VCaP (cell line): ENCODE data around the gene CXCL10.

Source experiments
- H3K27ac ChIP-seq: fragments of 450-650 bp; 2 replicates; pipeline ENCODE4 v1.5.1; 2017
- TF ChIP-seq, protein P1 (sequence below): fragments of 450-650 bp; conservative IDR thresholded peaks from 2 replicates; pipeline ENCODE4 v1.5.1; 2017; ENCODE audit warnings: mild to moderate bottlenecking, moderate library complexity

Gene CXCL10

DNA sequence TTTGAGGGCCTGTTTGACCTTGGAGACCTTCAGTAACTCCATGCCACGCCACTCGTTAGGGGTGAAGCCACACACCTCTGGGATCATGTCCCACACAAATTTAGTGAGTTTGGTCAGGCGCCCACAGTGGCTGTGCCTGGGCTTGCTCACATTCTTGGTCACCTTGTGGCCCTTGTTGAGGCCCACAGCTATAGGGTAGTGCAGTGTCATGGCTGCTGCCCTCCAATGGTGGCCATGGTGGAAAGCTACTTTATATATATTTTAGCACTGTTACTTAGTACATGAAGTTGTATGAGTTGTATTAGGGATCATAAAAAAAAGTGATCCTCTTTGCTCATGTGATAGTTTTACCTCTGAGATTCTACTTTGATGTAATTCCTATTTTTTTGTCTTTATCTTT lies 13.6 kb upstream of the CXCL10 start:
- TF ChIP-seq, protein P1, sequence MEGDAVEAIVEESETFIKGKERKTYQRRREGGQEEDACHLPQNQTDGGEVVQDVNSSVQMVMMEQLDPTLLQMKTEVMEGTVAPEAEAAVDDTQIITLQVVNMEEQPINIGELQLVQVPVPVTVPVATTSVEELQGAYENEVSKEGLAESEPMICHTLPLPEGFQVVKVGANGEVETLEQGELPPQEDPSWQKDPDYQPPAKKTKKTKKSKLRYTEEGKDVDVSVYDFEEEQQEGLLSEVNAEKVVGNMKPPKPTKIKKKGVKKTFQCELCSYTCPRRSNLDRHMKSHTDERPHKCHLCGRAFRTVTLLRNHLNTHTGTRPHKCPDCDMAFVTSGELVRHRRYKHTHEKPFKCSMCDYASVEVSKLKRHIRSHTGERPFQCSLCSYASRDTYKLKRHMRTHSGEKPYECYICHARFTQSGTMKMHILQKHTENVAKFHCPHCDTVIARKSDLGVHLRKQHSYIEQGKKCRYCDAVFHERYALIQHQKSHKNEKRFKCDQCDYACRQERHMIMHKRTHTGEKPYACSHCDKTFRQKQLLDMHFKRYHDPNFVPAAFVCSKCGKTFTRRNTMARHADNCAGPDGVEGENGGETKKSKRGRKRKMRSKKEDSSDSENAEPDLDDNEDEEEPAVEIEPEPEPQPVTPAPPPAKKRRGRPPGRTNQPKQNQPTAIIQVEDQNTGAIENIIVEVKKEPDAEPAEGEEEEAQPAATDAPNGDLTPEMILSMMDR = no peak
- peak overlapping the region; percentile 78 for H3K27ac ChIP-seq

DNA sequence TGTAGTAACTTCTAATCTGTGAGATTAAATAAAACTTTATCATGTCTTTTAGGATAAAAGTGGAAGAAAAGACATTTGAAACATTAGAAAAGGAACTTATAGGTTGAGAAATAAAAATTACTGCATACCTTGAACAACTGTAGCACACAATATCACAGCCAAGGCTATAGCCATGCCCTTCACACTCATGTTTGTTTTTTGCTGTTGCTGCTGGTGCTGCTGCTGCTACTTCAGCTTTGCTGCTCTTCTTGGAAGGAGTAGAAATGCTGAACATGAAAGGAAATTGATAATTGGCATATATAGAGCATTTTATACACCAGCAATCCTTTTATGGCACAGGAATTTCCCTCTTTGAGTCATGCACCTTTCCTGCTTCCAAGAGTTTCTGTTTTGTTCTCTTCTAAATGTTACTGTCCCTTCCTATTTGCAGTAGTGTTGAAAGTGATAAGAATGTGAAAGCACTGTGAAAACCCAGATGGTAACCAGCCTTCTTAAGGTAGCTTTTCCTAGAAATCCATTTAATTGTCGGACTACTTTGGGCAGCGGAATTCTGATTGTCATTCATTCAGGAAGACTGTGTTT lies 12.6 kb upstream of the CXCL10 start, which contains the start of gene CXCL11:
CXCL11 (minus strand) TSS at position 272 of the 582 bp plus-strand sequence; CDS start at position 189, 83 bp downstream.
- TF ChIP-seq, protein P1 = no peak
- H3K27ac ChIP-seq = peak within 1 kb of the TSS; percentile 78

DNA sequence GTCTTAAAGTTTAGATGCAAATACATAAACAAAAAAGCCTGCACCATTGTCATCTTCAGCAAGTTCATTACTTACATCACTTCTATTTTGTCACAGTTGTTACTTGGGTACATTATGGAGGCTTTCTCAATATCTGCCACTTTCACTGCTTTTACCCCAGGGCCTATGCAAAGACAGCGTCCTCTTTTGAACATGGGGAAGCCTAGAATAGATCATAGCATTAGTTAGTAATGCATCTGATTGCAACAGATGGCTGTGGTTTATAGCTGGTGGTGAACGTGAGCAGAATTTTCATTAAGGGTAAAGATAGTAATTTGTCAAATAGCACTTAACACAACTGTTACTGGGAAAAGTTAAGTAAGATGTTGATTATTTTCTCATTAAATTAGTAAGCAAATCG lies 11.8 kb upstream of the CXCL10 start:
- H3K27ac ChIP-seq = peak overlapping the region; percentile 78
- TF ChIP-seq, protein P1 = no peak

DNA sequence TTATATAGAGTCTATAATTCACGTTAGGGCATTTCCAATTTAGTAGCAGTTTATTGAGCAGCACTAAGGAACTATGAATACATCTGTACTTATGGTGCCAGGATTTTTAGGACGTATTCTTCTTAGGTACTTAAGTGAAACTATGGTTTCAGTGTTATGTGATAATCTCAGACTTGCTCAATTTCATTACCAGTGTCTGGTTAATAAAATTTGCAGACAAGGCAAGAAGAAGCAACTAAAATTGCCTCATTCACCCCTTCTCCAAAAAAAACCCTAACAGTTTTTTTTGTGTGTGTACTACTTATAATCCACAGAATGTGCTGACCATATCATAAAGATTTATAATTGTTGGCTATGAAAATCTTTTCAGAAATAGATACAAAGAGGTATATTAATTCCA lies 6.0 kb upstream of the CXCL10 start:
- peak overlapping the region; percentile 71 for H3K27ac ChIP-seq
- TF ChIP-seq, protein P1 = no peak

DNA sequence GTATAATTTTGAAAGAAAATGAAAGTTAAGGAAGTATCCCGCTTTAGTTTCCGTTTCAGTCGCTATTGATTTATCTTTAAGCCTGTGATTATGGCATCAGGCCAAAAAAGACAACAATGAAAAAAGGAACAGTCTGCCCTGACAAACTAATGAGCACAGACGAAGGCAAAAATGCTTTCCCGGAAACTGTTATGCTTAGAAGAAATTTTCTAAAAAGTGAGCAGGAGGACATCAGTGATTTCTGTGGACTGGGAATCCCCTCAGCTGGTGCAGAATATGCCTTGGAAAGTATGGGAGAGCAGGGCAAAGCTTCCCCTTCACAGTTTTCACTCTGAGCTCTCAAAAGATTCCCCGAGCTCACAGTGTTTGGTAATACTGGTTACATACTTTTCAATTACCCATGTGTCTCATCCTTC lies 5.1 kb upstream of the CXCL10 start:
- TF ChIP-seq, protein P1 = no peak
- H3K27ac ChIP-seq = peak overlapping the region; percentile 71

DNA sequence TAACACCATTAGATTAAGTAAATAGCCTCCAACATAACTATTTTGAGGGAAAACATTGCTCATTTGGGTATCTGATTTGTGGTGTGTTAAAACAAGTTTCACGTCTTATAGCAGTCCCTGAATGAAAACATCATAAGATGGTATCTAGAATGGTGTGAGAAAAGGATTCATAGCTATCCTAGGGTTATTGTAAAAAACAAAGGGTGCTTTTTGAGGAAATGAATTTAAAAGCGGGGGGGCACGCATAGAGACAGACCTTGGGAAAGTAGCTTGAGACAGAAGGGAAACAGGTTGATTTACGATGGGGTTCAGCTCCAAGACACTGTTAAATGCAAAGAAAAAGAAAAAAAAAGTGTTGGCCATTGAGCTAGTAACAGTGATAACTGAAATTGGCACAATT lies 768 bp upstream of the CXCL10 start:
- TF ChIP-seq, protein P1 = no peak
- H3K27ac ChIP-seq = no peak overlapping the region

DNA sequence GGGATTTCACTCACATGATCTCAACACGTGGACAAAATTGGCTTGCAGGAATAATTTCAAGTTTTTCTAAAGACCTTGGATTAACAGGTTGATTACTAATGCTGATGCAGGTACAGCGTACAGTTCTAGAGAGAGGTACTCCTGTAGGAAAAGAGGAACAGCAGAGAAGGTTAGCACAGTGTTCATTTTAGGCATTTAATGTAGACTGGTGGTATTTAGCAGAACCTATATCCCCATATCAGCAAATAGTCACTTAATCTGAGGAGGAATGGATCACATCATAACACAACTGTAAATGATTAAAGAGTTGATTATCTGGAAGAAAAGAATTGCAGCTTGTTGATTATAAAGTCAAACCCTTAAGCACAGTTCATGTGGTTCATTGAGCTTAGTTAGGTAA lies 620 bp downstream of the CXCL10 start:
- TF ChIP-seq, protein P1 = no peak
- no peak overlapping the region for H3K27ac ChIP-seq
